DND-41 (cell line): ENCODE measurements around the gene EDN2.

Source experiments
- EZH2 ChIP-seq: IDR thresholded peaks from 3 replicates; pipeline ENCODE4 v1.6.1; 2012; ENCODE audit warnings: borderline replicate concordance, low read depth, mild to moderate bottlenecking, moderate library complexity, low read length, inconsistent platforms; ENCODE audit not compliant: severe bottlenecking
- TF ChIP-seq, protein P1 (sequence below): IDR thresholded peaks from 2 replicates; pipeline ENCODE4 v1.5.1; 2012; ENCODE audit warnings: borderline replicate concordance, low read length, moderate library complexity, mild to moderate bottlenecking; ENCODE audit not compliant: poor library complexity, severe bottlenecking; ENCODE audit errors: extremely low read depth

DNA sequence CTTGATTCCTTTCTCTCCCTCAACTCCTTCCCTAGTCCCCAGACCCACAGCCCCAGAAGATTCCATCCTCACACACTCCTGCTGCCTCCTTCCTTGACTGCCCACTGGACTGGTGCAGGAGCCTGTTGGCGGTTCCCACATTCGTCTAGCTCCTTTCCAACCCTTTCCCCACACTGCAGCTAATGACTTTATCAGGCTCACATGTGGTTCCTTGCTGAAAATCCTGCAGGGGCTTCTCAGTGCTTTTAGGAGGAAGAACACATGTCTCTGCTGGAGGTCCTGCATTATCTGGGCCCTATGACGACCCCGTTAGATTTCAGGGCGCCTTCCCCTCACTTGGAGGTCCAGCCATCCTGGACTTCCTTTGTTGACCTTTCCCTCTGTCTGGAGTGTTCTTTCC, 50.2 kb downstream of the EDN2 start:
- TF ChIP-seq, protein P1, sequence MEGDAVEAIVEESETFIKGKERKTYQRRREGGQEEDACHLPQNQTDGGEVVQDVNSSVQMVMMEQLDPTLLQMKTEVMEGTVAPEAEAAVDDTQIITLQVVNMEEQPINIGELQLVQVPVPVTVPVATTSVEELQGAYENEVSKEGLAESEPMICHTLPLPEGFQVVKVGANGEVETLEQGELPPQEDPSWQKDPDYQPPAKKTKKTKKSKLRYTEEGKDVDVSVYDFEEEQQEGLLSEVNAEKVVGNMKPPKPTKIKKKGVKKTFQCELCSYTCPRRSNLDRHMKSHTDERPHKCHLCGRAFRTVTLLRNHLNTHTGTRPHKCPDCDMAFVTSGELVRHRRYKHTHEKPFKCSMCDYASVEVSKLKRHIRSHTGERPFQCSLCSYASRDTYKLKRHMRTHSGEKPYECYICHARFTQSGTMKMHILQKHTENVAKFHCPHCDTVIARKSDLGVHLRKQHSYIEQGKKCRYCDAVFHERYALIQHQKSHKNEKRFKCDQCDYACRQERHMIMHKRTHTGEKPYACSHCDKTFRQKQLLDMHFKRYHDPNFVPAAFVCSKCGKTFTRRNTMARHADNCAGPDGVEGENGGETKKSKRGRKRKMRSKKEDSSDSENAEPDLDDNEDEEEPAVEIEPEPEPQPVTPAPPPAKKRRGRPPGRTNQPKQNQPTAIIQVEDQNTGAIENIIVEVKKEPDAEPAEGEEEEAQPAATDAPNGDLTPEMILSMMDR = no peak
- TF ChIP-seq EZH2 = no peak
